OCI-M2 (cell line): ENCODE data around the gene SKIL.
"Not testable (repeated sequence)": the region's sequence is repeated elsewhere in the genome, so short reads cannot be mapped to it uniquely, and the experiment has no call there.

Source experiments
- DNase-seq: peaks from one replicate; lab custom pipeline; 2025; ENCODE audit not compliant: unreplicated experiment; lab: John Stamatoyannopoulos, UW

The SKIL gene

GRCh38 chr3:170357176-170358041 lies at the start of gene SKIL:
Gene SKIL, plus strand, starts transcription at chr3:170357715. Its CDS starts 2,617 bp downstream, at chr3:170360332.
- no peak for DNase-seq

GRCh38 chr3:170309046-170309445 lies 48.5 kb upstream of the SKIL start:
- DNase-seq, result no peak

GRCh38 chr3:170317954-170318353 lies 39.6 kb upstream of the SKIL start:
- DNase-seq, result no peak

GRCh38 chr3:170320461-170321121 lies 36.9 kb upstream of the SKIL start:
- DNase-seq, result no peak

DNA sequence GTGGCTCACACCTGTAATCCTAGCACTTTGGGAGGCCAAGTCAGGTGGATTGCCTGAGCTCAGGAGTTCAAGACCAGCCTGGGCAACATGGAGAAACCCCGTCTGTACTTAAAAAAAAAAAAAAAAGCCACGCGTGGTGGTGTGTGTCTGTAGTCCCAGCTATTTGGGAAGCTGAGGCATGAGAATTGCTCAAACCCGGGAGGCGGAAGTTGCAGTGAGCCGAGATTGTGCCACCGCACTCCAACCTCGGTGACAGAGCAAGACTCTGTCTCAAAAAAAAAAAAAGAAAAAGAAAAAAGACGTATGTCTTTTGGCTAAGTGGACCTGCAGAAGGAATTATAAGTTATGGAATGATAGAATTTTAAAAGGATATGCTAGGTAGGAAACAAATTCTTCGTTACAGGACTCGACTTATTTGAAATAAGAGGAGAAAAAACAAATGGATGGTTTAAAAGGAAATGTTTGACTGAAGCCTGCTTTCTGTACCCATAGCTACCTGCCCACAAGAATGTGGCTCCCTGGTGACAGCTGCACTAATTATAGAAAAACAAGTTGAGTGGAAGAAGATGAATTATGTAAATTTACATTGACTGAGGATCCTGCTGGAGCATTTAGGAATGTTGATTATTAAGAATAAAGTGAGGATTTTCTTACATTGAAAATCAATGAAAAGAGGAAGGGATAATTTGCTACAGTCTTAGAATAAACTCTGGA lies 36.0 kb upstream of the SKIL start:
- DNase-seq, result no peak

GRCh38 chr3:170322566-170323269 lies 34.8 kb upstream of the SKIL start:
- DNase-seq, result no peak

- DNase-seq, result no peak
These were observed 34.2 kb upstream of the SKIL start for GRCh38 chr3:170323331-170323730.

- no peak for DNase-seq
These were observed 32.6 kb upstream of the SKIL start for GRCh38 chr3:170324962-170325361.

DNA sequence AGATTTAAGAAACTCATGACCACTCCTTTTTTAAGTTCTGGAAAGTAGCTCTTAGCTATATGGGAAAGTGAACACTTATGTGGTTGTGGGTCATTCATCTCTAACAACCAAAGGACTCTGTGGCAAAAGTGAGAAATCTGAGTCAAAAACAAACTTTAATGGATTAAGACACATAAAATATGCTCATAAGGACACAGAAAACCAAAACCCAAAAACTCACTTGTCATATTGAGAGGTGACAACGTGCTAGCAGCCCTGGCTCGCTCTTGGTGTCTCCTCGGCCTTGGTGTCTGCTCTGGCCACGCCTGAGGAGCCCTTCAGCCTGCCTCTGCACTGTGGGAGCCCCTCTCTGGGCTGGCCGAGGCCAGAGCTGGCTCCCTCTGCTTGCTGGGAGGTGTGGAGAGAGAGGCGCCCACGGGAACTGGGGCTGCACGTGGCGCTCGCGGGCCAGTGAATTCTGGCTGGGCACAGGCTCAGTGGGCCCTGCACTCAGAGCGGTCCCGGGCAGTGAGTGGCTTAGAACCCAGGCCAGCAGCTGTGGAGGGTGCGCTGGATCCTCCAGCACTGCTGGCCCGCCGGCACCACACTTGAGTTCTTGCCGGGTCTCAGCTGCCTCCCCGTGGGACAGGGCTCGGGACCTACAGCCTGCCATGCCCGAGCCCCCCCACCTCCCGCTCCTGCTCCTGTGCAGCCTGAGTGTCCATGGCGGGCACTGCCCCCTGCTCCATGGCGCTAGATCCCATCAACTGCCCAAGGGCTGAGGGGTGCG lies 30.3 kb upstream of the SKIL start:
- DNase-seq, result no peak

GRCh38 chr3:170327868-170328548 lies 29.5 kb upstream of the SKIL start:
- not testable (repeated sequence) for DNase-seq

DNA sequence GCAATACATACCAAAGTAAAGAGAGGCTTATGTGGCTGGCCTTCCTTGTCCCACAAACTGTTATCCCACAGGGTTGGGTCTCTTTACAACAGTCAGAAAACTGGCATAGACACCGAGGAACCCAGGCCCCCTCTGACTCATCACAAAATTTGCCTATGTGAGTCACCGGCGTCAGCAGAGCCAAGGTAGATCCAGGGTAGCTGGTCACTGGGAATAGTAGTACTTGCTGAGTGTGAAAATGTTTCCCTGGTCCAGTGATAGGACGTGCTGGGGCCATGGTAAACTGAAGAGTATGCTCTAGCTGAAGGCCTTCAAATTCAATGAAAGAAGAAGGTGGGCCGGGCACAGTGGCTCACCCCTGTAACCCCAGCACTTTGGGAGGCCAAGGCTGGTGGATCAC lies 27.1 kb upstream of the SKIL start:
- DNase-seq, result no peak

DNA sequence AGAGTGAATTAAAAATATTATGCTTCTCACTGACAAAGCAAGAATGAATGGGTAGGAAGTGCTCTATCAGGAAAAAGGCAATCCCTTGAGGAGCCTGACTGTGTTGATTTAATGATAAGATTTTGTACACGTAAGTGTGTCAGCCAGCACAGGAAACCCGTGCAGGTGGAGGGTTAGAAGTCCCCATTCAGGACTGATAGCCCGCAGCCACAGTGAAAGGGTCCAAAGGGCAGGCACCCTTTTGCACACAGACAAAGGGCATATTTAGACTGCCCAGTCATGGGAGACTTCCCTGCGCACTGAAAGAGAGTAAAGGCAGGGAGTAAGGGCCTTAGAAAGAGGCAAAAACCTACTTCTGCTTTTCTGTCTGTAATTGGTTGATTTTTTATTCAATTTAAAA lies 26.4 kb upstream of the SKIL start:
- DNase-seq, result no peak

GRCh38 chr3:170337420-170337819 lies 20.1 kb upstream of the SKIL start:
- DNase-seq, result no peak

- DNase-seq, result no peak
These were observed 18.7 kb upstream of the SKIL start for GRCh38 chr3:170338690-170339340.

DNA sequence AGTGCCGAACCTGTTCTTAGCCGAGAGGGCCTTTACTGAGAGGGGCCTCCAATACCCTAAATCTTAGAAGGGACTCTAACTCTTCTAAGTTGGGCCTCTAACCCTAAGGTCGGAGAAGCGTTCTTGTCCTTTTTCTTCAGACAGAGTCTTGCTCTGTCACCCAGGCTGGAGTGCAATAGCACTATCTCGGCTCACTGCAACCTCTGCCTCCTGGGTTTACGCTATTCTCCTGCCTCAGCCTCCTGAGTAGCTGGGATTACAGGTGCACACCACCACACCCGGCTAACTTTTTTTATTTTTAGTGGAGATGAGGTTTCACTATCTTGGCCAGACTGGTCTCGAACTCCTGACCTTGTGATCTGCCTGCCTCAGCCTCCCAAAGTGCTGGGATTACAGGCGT lies 15.2 kb upstream of the SKIL start:
- not testable (repeated sequence) for DNase-seq

- not testable (repeated sequence) for DNase-seq
These were observed 13.7 kb upstream of the SKIL start for GRCh38 chr3:170343859-170344258.

GRCh38 chr3:170344971-170345370 lies 12.5 kb upstream of the SKIL start:
- DNase-seq, result no peak

DNA sequence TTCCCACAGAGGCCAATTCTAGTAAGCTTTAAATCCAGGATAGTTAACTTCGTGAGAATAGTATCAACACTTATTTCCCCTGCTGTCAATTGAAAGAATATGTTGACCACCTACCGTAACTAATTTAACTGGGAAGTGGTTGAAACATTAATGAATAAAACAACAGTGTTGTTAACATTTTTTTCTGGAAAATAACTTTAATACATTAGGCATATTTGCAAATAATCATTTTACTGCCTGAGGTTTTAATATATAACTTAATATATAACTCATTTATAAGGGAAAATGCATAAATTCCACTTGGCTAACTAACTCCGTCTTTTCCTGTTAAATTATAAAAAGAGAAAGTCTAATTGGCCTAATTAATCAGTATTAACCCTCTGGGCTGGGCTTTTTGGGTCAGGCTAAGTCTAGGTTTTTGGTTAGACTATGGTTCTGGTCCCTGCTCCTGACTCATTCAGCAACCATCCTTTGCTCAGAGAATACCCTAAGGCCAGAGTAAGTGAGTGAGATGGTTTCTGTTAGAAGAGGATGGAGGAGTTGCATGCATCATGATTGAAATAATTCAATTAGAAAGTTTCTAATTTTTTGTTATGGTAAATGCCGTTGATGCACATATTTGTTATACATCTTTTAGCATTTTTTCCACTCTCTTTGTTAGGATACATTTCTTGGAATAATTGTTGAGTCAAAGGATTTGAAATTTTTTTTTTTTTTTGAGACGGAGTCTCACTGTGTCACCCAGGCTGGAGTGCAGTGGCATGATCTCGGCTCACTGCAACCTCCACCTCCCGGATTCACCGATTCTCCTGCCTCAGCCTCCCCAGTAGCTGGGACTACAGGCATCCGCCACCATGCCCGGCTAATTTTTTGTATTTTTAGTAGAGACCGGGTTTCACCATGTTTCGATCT lies 10.8 kb upstream of the SKIL start:
- no peak for DNase-seq
